ENCODE data around the gene TULP4. TPM values are rescaled to one million over a fixed set of nuclear protein-coding genes. Genes with fewer than 3 reads are reported as not detected.
"Not testable (repeated sequence)": the region's sequence is repeated elsewhere in the genome, so short reads cannot be mapped to it uniquely, and the experiment has no call there.

The TULP4 gene
- total RNA-seq, 1 experiment from 2014 or later, result 27.8 TPM

DNA sequence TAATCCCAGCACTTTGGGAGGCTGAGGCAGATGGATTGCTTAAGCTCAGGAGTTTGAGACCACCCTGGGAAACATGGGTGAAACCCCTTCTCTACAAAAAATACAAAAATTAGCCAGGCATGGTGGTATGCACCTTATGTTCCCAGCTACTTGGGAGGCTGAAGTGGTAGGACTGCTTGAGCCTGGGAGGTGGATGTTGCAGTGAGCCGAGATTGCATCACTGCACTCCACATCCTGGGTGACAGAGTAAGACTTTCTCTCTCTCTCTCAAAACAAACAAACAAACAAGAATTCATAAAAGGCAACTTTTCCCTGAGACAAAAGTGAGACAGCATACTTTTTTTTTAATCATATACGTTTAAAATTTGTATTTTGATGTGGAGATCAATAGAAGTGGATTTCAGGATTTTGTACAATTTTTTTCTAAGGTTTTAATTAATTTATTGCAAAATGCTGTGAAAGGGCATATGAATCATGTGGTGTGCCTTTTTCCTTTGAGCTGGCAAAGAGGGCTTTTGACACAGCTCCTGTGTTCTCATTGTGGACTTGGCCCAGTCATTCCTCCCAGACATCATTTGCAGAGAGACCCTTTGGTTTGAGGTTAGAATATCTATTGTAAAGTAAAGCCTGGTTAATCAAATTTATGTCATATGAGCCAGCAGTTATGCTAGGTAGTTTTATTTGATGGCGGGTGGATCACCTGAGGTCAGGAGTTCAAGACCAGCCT lies 77.1 kb downstream of the TULP4 start:
- DNase-seq (ENCODE audit: low read depth), result no peak

DNA sequence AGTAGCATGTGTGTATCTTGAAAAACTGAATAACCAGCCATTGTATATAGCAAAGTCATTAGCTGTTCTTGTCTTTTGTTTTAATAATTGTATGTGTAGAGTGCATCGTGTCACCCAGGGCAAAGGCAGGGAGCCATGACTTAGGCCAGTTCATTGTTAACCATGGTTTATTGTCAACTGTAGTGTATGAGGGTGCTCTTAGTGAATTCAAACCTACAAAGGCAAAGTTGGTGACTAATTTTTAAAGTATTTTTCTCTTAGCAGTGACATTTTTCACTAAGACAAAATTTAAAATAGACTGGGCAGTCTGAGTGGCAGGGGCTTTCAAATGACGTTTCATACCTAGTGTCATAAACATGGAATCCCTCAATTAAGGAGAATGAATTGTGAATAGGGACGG lies 79.0 kb downstream of the TULP4 start:
- DNase-seq (ENCODE audit: low read depth), result no peak

DNA sequence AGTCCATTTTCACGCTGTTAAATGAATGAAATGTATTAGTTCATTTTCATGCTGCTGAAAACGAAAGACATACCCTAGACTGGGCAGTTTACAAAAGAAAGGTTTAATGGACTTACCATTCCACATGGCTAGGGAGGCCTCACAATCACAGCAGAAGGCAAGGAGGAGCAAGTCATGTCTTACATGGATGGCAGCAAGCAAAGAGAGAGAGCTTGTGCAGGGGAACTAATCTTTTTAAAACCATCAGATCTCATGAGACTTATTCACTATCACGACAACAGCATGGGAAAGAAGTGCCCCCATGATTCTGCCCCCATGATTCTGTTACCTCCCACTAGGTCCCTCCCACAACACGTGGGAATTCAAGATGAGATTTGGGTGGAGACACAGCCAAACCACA lies 79.7 kb downstream of the TULP4 start:
- not testable (repeated sequence) for DNase-seq (ENCODE audit: low read depth)

DNA sequence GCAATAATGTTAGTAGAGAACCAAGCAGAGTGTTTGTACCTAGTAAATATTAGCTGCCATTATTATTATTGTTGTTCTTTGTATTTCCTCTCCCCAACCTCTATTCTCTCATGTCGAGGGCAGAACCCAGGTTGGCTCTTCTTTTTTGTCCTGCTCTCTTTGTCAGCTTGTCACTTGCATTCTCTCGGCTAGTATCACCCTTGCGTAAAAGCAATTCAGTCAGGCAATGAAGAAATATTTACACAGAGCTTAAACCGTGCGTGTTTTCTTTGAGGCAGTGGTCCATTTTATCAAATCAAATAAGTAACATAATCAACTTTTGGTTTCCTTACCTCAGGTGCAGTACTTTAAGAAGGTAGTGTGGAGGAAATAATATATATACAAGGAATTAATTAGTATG lies 83.9 kb downstream of the TULP4 start:
- DNase-seq (ENCODE audit: low read depth), result no peak

DNA sequence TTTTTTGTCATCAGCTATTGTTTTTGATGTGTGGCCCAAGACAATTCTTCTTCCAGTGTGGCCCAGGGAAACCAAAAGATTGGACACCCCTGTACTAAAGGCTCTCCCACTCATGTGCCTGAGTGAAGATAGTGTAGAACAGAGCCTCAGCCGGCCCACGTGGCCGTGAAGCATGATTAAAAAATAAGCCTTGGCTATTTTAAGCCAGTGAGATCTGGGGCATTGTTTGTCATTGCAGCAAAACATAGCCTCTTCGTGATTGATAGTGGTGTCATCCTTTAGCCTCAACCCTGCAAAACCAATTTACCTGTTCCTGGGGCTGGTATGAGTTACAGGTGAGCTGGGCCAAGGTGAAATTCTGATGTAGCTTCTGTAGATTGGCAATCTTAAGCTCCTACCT lies 85.3 kb downstream of the TULP4 start:
- no peak for DNase-seq (ENCODE audit: low read depth)

DNA sequence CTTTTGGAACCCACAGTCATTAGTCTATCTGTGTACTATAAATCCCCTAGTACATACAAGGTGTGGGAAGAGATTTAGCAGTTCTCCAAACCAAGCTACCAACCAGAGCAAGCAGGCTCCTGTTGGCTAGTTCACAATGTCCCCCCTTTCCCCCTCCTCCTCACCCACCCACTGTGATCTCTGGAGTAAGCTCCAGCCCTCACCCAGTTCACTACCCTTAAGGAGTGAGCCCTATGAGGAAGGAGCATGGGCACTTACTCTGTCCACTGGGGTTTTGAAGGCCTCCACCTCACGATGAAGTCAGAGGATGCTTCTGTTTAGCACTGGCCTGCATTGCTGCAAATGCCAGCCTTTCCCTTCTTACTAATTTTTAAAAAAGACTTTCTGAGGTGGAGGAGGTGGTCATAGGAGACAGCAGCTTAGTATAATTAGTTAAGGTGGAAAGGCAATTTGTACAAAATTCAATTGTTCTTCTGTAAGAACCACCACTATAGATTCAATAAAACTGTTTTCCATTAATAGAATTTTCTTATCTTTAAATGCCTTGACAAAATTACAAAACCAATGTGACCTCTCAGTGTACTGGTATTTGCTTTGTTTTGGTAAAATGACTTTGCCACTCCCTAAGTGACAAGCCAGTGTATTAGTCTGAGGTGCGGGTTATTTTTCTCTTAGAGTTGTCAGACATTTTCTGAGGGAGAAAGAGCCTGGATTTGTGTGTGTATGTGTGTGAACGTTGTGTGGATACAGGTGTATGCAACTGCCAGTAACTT lies 86.2 kb downstream of the TULP4 start:
- no peak for DNase-seq (ENCODE audit: low read depth)

DNA sequence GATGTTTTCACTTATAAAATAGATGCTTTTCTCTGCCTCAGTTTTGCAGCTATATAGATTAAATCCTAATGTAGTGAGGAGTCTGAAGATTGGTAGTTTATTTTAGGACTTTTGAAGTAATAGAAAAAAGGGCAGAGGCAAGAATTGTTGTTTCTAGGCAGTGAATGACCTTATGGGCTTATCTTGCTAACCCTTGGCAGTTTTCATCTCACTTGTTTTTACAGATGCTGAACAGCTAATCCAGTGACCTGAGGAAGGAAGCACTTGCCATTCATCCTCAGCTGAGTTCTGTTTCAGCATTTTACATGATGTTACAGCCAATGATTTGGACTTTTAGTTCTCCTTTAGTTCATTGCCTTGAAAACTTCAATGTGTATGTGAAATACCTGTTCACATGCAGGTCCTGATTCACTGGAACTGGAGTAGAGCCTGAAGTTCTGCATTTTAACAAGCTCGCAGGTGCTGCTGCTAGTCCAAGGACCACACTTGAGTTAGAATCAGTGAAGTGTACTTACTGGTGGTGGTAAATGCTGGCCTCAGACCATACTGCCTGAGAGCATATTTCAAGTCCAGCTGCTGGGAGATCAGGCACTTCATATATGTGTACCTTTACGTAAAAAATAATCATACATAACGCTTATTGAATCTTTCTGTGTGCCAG lies 86.9 kb downstream of the TULP4 start:
- DNase-seq (ENCODE audit: low read depth), result no peak

DNA sequence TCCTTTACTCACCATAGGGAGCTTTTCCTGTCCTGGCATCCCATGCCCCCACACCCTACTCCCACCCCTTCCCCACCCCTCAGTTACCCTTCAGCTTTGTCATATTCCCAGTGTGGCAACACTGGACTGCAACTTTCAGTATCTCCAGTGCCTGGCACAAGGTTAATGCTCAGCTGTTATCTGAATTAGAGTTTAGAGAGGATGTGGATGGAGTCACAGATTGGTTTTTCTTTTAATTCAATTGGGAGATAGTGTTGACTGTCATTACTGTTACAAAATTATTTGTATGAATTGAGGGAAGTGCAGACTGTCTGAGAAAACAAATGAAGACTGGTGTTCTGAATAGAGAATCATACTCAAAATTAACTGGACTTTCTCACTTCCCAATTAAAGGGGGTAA lies 89.9 kb downstream of the TULP4 start:
- no peak for DNase-seq (ENCODE audit: low read depth)

DNA sequence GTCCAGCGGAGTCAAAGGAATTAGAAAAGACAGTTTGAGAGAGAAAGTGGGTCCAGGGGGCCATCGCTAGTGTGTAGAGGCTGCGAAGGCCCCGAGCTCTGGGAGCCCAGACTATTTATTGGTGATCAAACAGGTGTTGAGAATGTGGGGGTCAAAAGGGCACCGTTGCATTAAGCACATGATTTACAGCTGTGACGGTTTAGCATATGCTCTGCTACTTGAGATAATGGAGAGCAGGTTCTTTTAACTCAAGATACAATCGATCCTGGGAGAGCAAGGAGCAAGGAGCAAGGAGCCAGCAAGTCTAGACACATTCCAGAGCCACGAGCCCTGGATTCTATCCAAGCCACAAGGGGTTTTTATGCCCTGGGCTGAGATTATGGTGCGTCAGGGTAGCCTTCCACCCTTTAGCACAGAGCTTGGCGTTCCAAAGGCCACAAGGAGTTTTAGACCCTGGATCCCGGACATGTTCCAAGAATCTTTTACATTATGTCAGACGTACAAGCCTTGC lies 93.1 kb downstream of the TULP4 start:
- DNase-seq (ENCODE audit: low read depth), result peak; percentile 77

DNA sequence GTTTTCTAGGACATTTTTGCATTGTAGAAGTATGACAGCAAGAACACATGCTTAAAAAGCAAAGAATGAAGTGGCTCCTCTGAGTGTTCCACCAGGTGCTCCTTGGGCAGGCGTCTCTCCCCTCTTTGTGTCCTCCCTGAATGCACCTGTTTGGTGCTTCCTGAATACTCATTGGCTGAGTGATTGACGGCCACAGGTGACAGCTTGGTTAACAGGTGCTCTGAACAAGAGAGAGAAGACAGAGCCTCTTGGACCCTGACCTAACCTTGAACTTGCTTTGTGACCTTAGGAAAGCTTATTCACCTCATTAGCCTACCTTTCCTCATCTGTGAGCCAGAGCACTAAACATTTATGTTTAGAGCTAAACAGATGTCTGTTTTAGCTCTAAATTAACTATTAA lies 93.7 kb downstream of the TULP4 start:
- no peak for DNase-seq (ENCODE audit: low read depth)

DNA sequence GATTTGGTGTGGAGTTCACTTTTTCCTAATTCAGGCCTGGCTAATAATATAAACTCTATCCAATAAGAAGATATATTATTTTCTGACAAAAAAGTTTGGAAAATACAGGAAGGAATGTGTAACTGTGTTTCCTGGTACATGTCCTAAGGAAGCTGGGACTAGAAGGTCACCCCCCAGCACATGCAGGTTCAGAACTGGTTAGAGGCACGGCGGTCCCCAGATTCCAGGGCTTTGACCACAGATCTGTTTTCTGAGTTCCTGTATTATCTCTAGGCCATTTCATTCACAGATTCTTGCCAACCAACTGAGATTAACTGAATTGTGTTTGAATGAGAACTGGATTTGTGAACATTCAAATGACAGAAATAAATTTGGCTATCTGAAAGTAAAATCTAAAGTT lies 94.5 kb downstream of the TULP4 start:
- DNase-seq (ENCODE audit: low read depth), result no peak

DNA sequence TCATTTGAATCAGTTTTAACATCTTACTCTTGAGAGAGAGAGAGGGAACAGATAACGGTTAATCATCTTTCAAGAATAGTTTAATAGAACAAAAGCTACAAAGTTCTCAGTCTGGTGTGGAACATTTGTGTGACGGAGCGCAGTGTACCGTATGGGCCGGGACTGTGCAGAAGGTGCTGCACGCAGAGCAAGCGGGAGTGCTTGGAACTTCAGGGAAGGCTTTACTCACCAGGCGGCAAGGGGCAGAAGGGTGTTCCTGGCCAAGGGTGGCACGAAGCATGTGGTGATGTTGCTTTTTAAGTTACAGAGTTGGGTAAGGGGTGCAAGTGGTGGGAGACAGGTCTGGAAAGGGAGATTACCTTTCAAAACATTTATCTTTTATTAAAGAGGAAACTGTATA lies 95.7 kb downstream of the TULP4 start:
- DNase-seq (ENCODE audit: low read depth), result no peak

DNA sequence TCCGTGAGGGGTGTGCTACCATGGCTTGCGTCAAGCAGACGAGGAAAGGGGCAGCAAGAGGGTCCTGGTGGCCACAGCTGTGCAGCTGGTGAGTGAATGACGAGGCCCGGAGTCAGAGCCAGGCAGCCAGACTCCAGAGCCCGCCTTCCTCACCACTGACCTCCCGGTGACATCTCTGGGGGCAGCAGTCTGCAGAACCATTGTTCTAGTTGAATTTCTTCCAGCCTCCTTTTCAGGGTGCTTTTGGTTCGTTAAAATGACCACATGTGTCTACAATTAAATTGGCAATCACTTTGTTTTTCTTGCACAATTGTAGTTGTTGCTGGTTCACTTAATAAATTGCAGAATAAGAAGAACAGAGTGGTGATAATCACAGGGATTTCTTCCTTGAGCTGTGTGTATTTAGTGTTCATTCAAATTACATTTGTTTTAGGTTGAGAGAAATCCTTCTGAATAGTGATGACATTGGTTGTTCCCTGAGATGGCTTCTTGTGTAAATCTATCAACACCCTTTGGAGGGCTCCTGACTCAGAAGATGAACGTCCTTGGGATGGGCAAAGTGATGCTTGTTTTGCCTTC lies 96.4 kb downstream of the TULP4 start:
- no peak for DNase-seq (ENCODE audit: low read depth)

DNA sequence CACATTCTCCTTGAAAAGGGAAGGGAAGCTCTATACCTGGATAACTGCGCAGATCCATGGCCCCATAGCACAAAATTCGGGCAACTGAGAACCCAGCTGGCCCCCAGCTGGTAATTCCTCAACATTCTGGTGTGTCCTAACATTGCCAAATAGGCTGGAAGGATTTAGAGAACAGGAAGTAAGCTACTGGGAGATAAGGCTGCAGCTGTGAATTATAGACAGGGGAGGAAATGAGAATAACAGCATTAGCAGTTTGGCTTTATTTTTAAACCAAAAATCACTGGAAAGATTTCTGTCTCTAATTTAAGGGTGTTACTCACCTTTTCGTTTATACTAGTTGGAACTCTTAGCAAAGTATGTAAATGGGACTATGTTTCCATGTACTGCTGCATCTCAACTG lies 97.2 kb downstream of the TULP4 start:
- peak; percentile 19 for DNase-seq (ENCODE audit: low read depth)

DNA sequence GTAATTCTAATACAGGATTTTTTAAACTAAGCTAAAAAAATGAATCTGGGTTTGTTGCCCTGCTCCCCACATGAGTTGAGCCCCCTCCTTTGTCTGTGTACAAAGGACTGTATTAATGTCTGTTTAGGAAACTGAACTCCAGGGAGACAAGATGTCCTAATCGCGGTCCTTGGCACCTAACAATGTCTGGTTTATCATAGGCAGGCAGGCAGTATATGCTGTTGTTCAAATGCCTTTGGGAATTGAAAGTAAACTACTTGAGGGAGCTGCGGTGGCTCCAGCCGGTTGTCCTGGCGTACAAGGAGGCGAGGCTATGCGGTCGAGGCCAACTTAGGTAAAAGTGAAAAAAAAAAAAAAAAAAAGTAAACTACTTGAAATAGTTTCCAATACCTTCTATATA lies 98.5 kb downstream of the TULP4 start:
- no peak for DNase-seq (ENCODE audit: low read depth)

DNA sequence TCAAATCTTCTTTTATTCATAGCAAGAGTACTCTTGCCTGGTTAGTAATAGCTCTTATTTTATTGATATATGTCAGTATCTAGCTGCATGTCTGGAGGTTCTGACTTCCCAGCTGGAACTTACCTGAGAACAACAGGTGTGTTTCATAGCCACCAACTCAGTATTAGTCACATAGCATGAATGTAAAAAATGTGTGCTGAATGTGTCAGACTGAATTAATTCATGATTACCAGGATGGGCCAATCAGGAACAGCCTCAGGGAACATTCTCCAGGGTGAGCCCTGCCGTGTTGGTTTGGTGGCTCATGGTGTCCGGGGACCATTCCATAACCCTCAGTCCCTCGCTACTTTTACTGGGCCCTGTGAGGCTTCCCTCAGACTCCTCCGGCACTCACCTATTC lies 99.7 kb downstream of the TULP4 start:
- DNase-seq (ENCODE audit: low read depth), result no peak

DNA sequence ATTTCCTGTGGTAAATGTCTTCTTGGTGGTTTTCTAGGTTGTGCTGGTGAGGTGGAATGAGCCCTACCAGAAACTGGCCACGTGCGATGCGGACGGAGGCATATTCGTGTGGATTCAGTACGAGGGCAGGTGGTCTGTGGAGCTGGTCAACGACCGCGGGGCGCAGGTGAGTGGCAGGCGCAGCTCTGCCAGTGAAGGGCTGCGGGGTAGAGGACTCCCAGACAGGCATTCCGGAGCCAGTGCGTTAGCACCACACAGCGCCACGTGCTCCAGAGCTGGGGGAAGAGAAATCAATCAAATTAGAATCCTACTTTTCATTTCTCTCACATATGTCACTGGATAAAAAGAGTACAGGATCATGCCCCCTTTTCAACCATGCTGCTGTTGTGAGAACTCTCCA lies 100.8 kb downstream of the TULP4 start:
- no peak for DNase-seq (ENCODE audit: low read depth)

DNA sequence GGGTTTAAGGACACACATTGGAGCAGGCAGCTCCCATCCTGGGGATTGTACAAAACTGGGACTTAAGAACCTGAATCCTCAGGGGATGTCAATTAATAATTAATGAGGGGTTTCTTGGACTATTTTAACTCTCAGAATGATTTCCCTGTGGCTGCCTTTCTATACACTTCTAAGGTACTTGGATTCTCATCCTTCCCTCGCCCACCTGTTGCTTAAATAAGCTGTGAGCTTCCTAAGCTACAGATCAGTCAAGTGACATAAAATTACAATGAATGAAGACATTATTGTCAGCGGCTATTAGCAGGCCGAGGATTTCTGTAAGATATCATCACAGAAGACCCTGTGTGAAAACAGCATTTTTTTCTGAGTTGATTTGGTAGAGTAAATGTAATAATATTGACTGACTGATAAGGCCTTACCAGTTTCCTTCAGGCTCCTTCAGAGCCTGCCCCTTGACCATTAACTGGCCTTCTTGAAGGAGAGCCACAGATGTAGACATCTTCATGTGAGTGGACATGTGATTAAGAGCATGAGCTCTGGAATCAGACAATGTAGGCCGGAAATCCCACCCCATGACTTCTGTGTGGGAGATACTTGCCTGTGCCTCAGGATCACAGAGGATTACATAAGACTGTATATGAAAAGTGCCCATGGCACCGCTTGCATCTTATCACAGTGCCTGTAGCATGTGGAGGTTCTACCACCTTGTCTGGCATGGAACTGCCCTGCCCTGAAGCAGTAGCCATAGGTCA lies 101.7 kb downstream of the TULP4 start:
- DNase-seq (ENCODE audit: low read depth), result no peak

DNA sequence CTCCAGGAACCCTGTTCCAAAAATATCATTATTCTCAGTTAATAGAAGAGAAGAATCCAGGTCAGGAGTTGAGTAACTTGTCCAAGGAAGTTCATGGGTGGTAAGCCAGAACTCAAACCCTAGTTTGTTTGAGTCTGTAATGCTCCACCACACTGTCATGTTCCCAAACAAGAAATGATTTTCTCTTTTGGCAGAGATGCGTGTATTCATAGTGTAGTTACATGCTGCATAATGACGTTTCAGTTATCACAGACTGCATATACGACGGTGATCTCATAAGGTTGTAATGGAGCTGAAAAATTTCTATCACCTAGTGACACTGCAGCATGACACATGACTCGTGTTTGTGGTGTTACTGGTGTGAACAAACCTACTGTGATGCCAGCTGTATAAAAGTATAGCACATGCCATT lies 102.6 kb downstream of the TULP4 start:
- DNase-seq (ENCODE audit: low read depth), result peak; percentile 60

DNA sequence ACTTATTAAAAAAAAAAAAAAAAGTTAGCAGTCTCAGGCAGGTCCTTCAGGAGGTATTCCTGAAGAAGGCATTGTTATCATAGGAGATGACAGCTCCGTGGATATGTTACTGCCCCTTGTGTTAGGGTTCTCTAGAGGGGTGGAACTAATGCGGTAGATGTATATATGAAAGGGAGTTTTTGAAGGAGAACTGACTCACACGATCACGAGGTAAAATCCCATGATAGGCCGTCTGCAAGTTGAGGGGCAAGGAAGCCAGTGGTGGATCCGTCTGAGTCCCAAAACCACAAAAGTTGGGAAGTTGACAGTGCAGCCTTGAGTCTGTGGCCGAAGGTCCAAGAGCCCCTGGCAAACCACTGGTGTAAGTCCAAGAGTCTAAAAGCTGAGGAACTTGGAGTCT lies 103.4 kb downstream of the TULP4 start:
- peak; percentile 67 for DNase-seq (ENCODE audit: low read depth)
